ENCODE results near the gene BCAS4. TPM values are rescaled to one million over a fixed set of nuclear protein-coding genes. Genes with fewer than 3 reads are reported as not detected.

Gene BCAS4
- total and polyA plus RNA-seq, 4 donors: 4.3 to 5.7 (median 5.0) TPM

GRCh38 chr20:50837532-50838321, 42.9 kb downstream of the BCAS4 start:
- H3K9ac ChIP-seq (ENCODE audit: insufficient read depth in 1 of 2, low read length in 2 of 2): no peak overlapping the region
- no peaks in the 10 kb centered on the region for H3K9me3 ChIP-seq (ENCODE audit: control insufficient read depth in 4 of 4, insufficient read depth in 3 of 4, low read length in 3 of 4)
- 76 to 85% methylated on average over 22 of the region's 22 CpGs for WGBS, 2 donors
- ATAC-seq (ENCODE audit: insufficient read depth, low FRiP score) (no peak), DNase-seq (peak; percentile 41 to 55 (median 48))
- H3K36me3 ChIP-seq (ENCODE audit: control insufficient read depth in 4 of 4, insufficient read depth in 4 of 4, low read length in 4 of 4): no peaks in the 10 kb centered on the region
- H3K4me1 ChIP-seq (ENCODE audit: control insufficient read depth in 5 of 5, insufficient read depth in 5 of 5, low read length in 5 of 5): peaks cover 0 to 5% (median 0%) of the 10 kb centered on the region in 5 donors
- H3K27ac ChIP-seq (ENCODE audit: low read depth in 1 of 2, low read length in 1 of 2): no peak overlapping the region
- no peak for TF ChIP-seq CTCF (IDR thresholded peaks at IDR 0.05; ENCODE audit: control extremely low read depth, extremely low read depth)
- no peak overlapping the region for H3K4me3 ChIP-seq
- no peaks in the 10 kb centered on the region for H3K27me3 ChIP-seq (ENCODE audit: control insufficient read depth in 3 of 3, insufficient read depth in 3 of 3, low read length in 2 of 3)

DNA sequence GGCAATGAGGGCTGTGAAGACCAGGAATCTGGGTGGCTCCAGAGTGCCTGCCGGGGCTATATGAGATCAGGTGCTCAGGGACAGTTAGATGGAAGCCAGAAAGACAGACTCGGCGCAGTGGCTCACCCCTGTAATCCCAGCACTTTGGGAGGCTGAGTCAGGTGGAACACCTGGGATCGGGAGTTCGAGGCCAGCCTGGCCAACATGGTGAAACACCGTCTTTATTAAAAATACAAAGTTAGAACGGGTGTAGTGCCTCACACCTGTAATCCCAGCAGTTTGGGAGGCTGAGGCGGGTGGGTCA, 43.4 kb downstream of the BCAS4 start:
- no peaks in the 10 kb centered on the region for H3K9me3 ChIP-seq (ENCODE audit: control insufficient read depth in 4 of 4, insufficient read depth in 3 of 4, low read length in 3 of 4)
- ATAC-seq (ENCODE audit: insufficient read depth, low FRiP score) (no peak), DNase-seq (no peak)
- H3K4me1 ChIP-seq (ENCODE audit: control insufficient read depth in 5 of 5, insufficient read depth in 5 of 5, low read length in 5 of 5): peaks cover 0 to 5% (median 0%) of the 10 kb centered on the region in 5 donors
- no peak for TF ChIP-seq CTCF (IDR thresholded peaks at IDR 0.05; ENCODE audit: control extremely low read depth, extremely low read depth)
- no peaks in the 10 kb centered on the region for H3K36me3 ChIP-seq (ENCODE audit: control insufficient read depth in 4 of 4, insufficient read depth in 4 of 4, low read length in 4 of 4)
- no peak overlapping the region for H3K27ac ChIP-seq (ENCODE audit: low read depth in 1 of 2, low read length in 1 of 2)
- H3K27me3 ChIP-seq (ENCODE audit: control insufficient read depth in 3 of 3, insufficient read depth in 3 of 3, low read length in 2 of 3): no peaks in the 10 kb centered on the region
- 96% methylated on average over 8 of the region's 8 CpGs for WGBS, 2 donors
- H3K9ac ChIP-seq (ENCODE audit: insufficient read depth in 1 of 2, low read length in 2 of 2): no peak overlapping the region
- no peak overlapping the region for H3K4me3 ChIP-seq

- no peak for TF ChIP-seq CTCF (IDR thresholded peaks at IDR 0.05; ENCODE audit: control extremely low read depth, extremely low read depth)
- H3K4me3 ChIP-seq: no peak overlapping the region
- H3K27me3 ChIP-seq (ENCODE audit: control insufficient read depth in 3 of 3, insufficient read depth in 3 of 3, low read length in 2 of 3): no peaks in the 10 kb centered on the region
- no peaks in the 10 kb centered on the region for H3K9me3 ChIP-seq (ENCODE audit: control insufficient read depth in 4 of 4, insufficient read depth in 3 of 4, low read length in 3 of 4)
- peaks cover 0 to 5% (median 0%) of the 10 kb centered on the region in 5 donors for H3K4me1 ChIP-seq (ENCODE audit: control insufficient read depth in 5 of 5, insufficient read depth in 5 of 5, low read length in 5 of 5)
- H3K36me3 ChIP-seq (ENCODE audit: control insufficient read depth in 4 of 4, insufficient read depth in 4 of 4, low read length in 4 of 4): no peaks in the 10 kb centered on the region
- H3K9ac ChIP-seq (ENCODE audit: insufficient read depth in 1 of 2, low read length in 2 of 2): no peak overlapping the region
- DNase-seq (no peak), ATAC-seq (ENCODE audit: insufficient read depth, low FRiP score) (no peak)
- no peak overlapping the region for H3K27ac ChIP-seq (ENCODE audit: low read depth in 1 of 2, low read length in 1 of 2)
- WGBS, 2 donors: 88 to 91% methylated on average over 8 of the region's 8 CpGs
Measured at GRCh38 chr20:50838707-50839385, 44.0 kb downstream of the BCAS4 start.
